ENCODE results near the gene SBSN.

- no peak for TF ChIP-seq CTCF (IDR thresholded peaks at IDR 0.05)
- TF ChIP-seq POLR2AphosphoS5 (IDR thresholded peaks at IDR 0.05; ENCODE audit: low read depth, low read length) = no peak
- TF ChIP-seq REST (IDR thresholded peaks at IDR 0.05; ENCODE audit: insufficient read depth in 1 of 2, low read depth in 2 of 2, low read length in 1 of 2) = no peak
- TF ChIP-seq SIN3A (IDR thresholded peaks at IDR 0.05; ENCODE audit: borderline replicate concordance, insufficient read depth, low read depth, low read length) = no peak
- no peak for TF ChIP-seq TCF7L2 (IDR thresholded peaks at IDR 0.05; ENCODE audit: low read depth, low read length)
Observed at GRCh38 chr19:35478794-35479677, 49.1 kb downstream of the SBSN start.

Data from Panc1 (cell line).